Stomach (tissue), 9 donors: ENCODE data around the gene CELF6. TPM values are rescaled to one million over a fixed set of nuclear protein-coding genes. Genes with fewer than 3 reads are reported as not detected.

Experiments
- DNase-seq, 2 donors: peaks; one replicate each; pipeline versions ENCODE4 v3.0.0 to v3.0.0-alpha.2; 2013 to 2019
- H3K27ac ChIP-seq, 5 donors: fragments of 200-600 bp in 4 of 5; sonication (generic) in 4 of 5; one replicate each; pipeline ENCODE4 v1.5.1; 2013 to 2019; ENCODE audit warnings: mild to moderate bottlenecking in 1 of 5, moderate library complexity in 1 of 5
- H3K27me3 ChIP-seq, 3 donors: fragments of 200-600 bp; sonication (generic); one replicate each; pipeline ENCODE4 v1.5.1; 2017 to 2019; ENCODE audit warnings: mixed run types in 1 of 3
- H3K36me3 ChIP-seq, 4 donors: fragments of 200-600 bp; sonication (generic); 1 replicate in 3 of 4; 2 replicates in 1 of 4; pipeline ENCODE4 v1.5.1; 2016 to 2019
- H3K4me1 ChIP-seq, 4 donors: fragments of 200-600 bp; sonication (generic); one replicate each; pipeline ENCODE4 v1.5.1; 2016 to 2019
- H3K4me3 ChIP-seq, 4 donors: fragments of 200-600 bp; sonication (generic) in 3 of 4; one replicate each; pipeline ENCODE4 v1.5.1; 2016 to 2019; ENCODE audit warnings: mild to moderate bottlenecking in 1 of 4
- H3K9me3 ChIP-seq, 4 donors: fragments of 200-600 bp; sonication (generic); one replicate each; pipeline ENCODE4 v1.5.1; 2016 to 2019
- CTCF ChIP-seq, 7 experiments: fragments of 450-650 bp in 4 of 7; fragments of 200-600 bp in 3 of 7; sonication (generic) in 3 of 7; IDR thresholded peaks; one replicate each; pipeline ENCODE4 v1.5.1; 2016 to 2019; ENCODE audit warnings: antibody characterized with exemption in 7 of 7, control low read depth in 2 of 7, mild to moderate bottlenecking in 1 of 7
- EP300 ChIP-seq: sonication (generic); formaldehyde crosslinking; IDR thresholded peaks from one replicate; pipeline ENCODE4 v1.6.1; 2017; ENCODE audit warnings: antibody characterized with exemption
- POLR2A ChIP-seq, 4 donors: fragments of 450-650 bp; IDR thresholded peaks; one replicate each; pipeline ENCODE4 v1.6.1; 2016; ENCODE audit warnings: antibody characterized with exemption in 4 of 4, control low read depth in 2 of 4, mild to moderate bottlenecking in 1 of 4, moderate library complexity in 1 of 4
- POLR2AphosphoS5 ChIP-seq, 3 donors: sonication (generic); formaldehyde crosslinking; IDR thresholded peaks; one replicate each; pipeline ENCODE4 v1.6.1; 2016; ENCODE audit warnings: antibody characterized with exemption in 3 of 3
- WGBS, 5 donors: extraction: QIAGEN DNeasy Blood & Tissue Kit in 3 of 5; methylation state at CpG; one replicate each; pipeline versions ENCODE4 v1.1.5 to v1.1.7; 2013 to 2018; 5-methylcytosine and 5-hydroxymethylcytosine counted together
- intact Hi-C: fragments of 100-400 bp; cut with DNase I; formaldehyde crosslinking; loops from one replicate; pipeline ENCODE4 v1.15.1; 2023; ENCODE audit warnings: low total_unique reads
- polyA plus RNA-seq, 3 donors: library from polyadenylated mRNA; stranded (reverse); fragments of 200-250 nt; gene quantifications; one replicate each; pipeline ENCODE4 v1.2.3, GENCODE V29; 2013
- total RNA-seq, 5 donors: library from RNA; depleted of rRNA; stranded (reverse); fragments of >200 nt; gene quantifications; one replicate each; pipeline versions ENCODE4 v1.1.0 to v1.2.3, GENCODE V29; 2014 to 2016
- donor health status: healthy with polysubstance abuse.
- donor health status: Bipolar disorder and iron deficiency.
- donor health status: healthy.

Gene CELF6
- total and polyA plus RNA-seq, 8 donors: 0.44 to 4.0 (median 1.2) TPM; not detected in 2

- TF ChIP-seq EP300: no peak
- Histone ChIP-seq H3K9me3 (no peaks in the 10 kb centered on the region), H3K4me3 (no peak overlapping the region), H3K27me3 (no peaks in the 10 kb centered on the region), H3K36me3 (no peaks in the 10 kb centered on the region), H3K4me1 (no peaks in the 10 kb centered on the region), H3K27ac (no peak overlapping the region)
- intact Hi-C loops: no loop called here
- 85 to 88% (median 86%) methylated on average over 19 to 52 of the region's 52 CpGs for WGBS, 5 donors
- DNase-seq: no peak
Measured at GRCh38 chr15:72289597-72290325, 30.2 kb downstream of the CELF6 start.

- no peak for TF ChIP-seq POLR2AphosphoS5 (IDR thresholded peaks at IDR 0.05)
- TF ChIP-seq EP300: no peak
- TF ChIP-seq POLR2A (IDR thresholded peaks at IDR 0.05): no peak
- TF ChIP-seq CTCF (IDR thresholded peaks at IDR 0.05): no peak
- no peak overlapping the region for H3K27ac ChIP-seq
- no peaks in the 10 kb centered on the region for H3K4me1 ChIP-seq
- no peaks in the 10 kb centered on the region for H3K9me3 ChIP-seq
- no peaks in the 10 kb centered on the region for H3K27me3 ChIP-seq
- H3K4me3 ChIP-seq: no peak overlapping the region
- H3K36me3 ChIP-seq: no peaks in the 10 kb centered on the region
- WGBS, 5 donors: 89 to 94% (median 91%) methylated on average over 40 to 49 of the region's 49 CpGs
- intact Hi-C loops: no loop called here
- DNase-seq: no peak
Measured at GRCh38 chr15:72288796-72289596, 31.0 kb downstream of the CELF6 start.

- peak; percentile 62 to 72 for DNase-seq
- Histone ChIP-seq H3K27me3 (no peaks in the 10 kb centered on the region), H3K36me3 (no peaks in the 10 kb centered on the region), H3K9me3 (no peaks in the 10 kb centered on the region), H3K27ac (no peak overlapping the region), H3K4me1 (no peaks in the 10 kb centered on the region), H3K4me3 (no peak overlapping the region)
- TF ChIP-seq CTCF (IDR thresholded peaks at IDR 0.05) (peak in 5 of 7 experiments; percentile 40 to 63 (median 51)), POLR2AphosphoS5 (IDR thresholded peaks at IDR 0.05) (no peak), POLR2A (IDR thresholded peaks at IDR 0.05) (no peak)
- intact Hi-C loops: no loop called here
- 29 to 49% (median 42%) methylated on average over 10 of the region's 10 CpGs for WGBS, 5 donors
Measured at GRCh38 chr15:72285927-72286516, 33.9 kb downstream of the CELF6 start.

- no peak overlapping the region for H3K27ac ChIP-seq
- DNase-seq: no peak
- intact Hi-C loops: no loop called here
- WGBS, 5 donors: 48 to 64% (median 55%) methylated on average over 3 of the region's 3 CpGs
- H3K4me3 ChIP-seq: no peak overlapping the region
- TF ChIP-seq EP300 (no peak), POLR2A (IDR thresholded peaks at IDR 0.05) (no peak), CTCF (IDR thresholded peaks at IDR 0.05) (no peak), POLR2AphosphoS5 (IDR thresholded peaks at IDR 0.05) (no peak)
- H3K9me3 ChIP-seq: no peaks in the 10 kb centered on the region
- H3K36me3 ChIP-seq: no peaks in the 10 kb centered on the region
- H3K27me3 ChIP-seq: no peaks in the 10 kb centered on the region
- no peaks in the 10 kb centered on the region for H3K4me1 ChIP-seq
Measured at GRCh38 chr15:72285402-72285801, 34.6 kb downstream of the CELF6 start.
